Motor neuron (in vitro differentiated cells): Measurements from ENCODE around the gene TESK2. TPM values are rescaled to one million over a fixed set of nuclear protein-coding genes. Genes with fewer than 3 reads are reported as not detected.

Experiments used
- ATAC-seq, 8 experiments: fragments of 200-7000 bp; cut with Tn5 transposase; replicated peaks in 6 of 8; 2 replicates each; pipeline ENCODE4 v1.8.0; 2021; ENCODE audit warnings: mild to moderate bottlenecking in 8 of 8, moderate library complexity in 8 of 8
- H3K27ac ChIP-seq, 2 donors: fragments of 250-450 bp; sonication (Bioruptor Pico); 2 replicates each; pipeline ENCODE4 v1.9.0; 2021; ENCODE audit warnings: antibody characterized with exemption in 2 of 2, mild to moderate bottlenecking in 2 of 2, moderate library complexity in 1 of 2
- H3K4me1 ChIP-seq, 2 donors: fragments of 250-450 bp; sonication (Bioruptor Pico); replicated peaks in 1 of 2; 2 replicates each; pipeline ENCODE4 v1.6.1; 2021; ENCODE audit warnings: antibody characterized with exemption in 2 of 2, mild to moderate bottlenecking in 2 of 2, moderate library complexity in 1 of 2
- H3K4me3 ChIP-seq, 5 donors: fragments of 250-450 bp; sonication (Bioruptor Pico); 2 replicates each; pipeline ENCODE4 v1.9.0; 2021; ENCODE audit warnings: antibody characterized with exemption in 5 of 5, mild to moderate bottlenecking in 5 of 5, moderate library complexity in 4 of 5
- WGBS, 10 experiments: fragments of 450-650 bp; shearing (Covaris generic); methylation state at CpG; one replicate each; pipeline ENCODE4 v1.0.0; 2022; 5-methylcytosine and 5-hydroxymethylcytosine counted together
- in situ Hi-C, 9 experiments: fragments of 400-800 bp; cut with MboI; loops; one replicate each; pipeline ENCODE4 v1.15.0; 2021; ENCODE audit warnings: low sequenced_read_pairs in 9 of 9, low pct_unique_long_range_greater_than_20kb in 2 of 9; ENCODE audit not compliant: unreplicated experiment in 9 of 9
- total RNA-seq, 8 experiments: library from RNA; unstranded; fragments of 300-600 nt; gene quantifications; 2 replicates each; pipeline versions ENCODE4 v1.2.3 to v1.2.4, GENCODE V29; 2022

TESK2 gene
- total RNA-seq, 8 experiments from 2014 or later: 1.1 to 17.3 (median 2.0) TPM

DNA sequence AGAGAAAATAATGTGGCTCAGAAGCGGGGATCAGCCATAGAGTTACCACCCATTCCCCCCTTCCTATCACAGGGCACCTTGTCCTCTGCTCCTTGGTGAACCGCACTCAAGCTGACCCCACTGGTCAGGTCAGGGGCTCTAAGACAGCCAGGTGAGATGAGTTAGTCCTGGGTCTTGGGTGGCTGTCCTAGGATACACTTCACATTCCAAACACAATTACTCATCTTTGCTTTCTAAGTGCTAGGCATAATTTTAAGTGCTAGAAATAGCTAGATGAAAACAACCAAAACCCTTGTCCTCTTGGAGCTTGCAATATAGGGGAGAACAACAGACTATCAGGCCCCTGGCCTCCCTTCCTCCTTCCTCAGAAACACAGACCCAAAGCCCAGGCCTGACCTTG lies 142.9 kb downstream of the TESK2 start:
- H3K4me1 ChIP-seq: no peaks in the 10 kb centered on the region
- in situ Hi-C loops: loop anchor here in 1 of 9 experiments (5.0 kb wide), 1 partner anchor 144 kb away; the partner anchor contains the start of gene TESK2
- no peak overlapping the region for H3K4me3 ChIP-seq
- 90 to 100% (median 100%) methylated on average over 1 to 2 of the region's 2 CpGs; no CpG with 5 or more reads in 4 of the 10 experiments for WGBS, 10 experiments
- peak in 1 of 8 experiments; percentile 9 for ATAC-seq
- H3K27ac ChIP-seq: no peak overlapping the region

- peaks cover under 1 to 1% of the 10 kb centered on the region in 2 donors for H3K4me1 ChIP-seq
- H3K27ac ChIP-seq: no peak overlapping the region
- no peak for ATAC-seq
- in situ Hi-C loops: loop anchor here in 1 of 9 experiments (5.0 kb wide), 1 partner anchor 146 kb away; the partner anchor contains the start of gene TESK2
- 44 to 100% (median 86%) methylated on average over 1 to 2 of the region's 2 CpGs; no CpG with 5 or more reads in 5 of the 10 experiments for WGBS, 10 experiments
- H3K4me3 ChIP-seq: no peak overlapping the region
These were observed 144.5 kb downstream of the TESK2 start for GRCh38 chr1:45346473-45346872.

- in situ Hi-C loops: loop anchor here in 1 of 9 experiments (5.0 kb wide), 1 partner anchor 147 kb away; the partner anchor contains the start of gene TESK2
- no peak overlapping the region for H3K4me3 ChIP-seq
- WGBS, 10 experiments: 72 to 100% (median 92%) methylated on average over 2 to 13 of the region's 13 CpGs; no CpG with 5 or more reads in 4 of the 10 experiments
- peaks cover 8 to 9% of the 10 kb centered on the region in 2 donors for H3K4me1 ChIP-seq
- no peak overlapping the region for H3K27ac ChIP-seq
- ATAC-seq: no peak
These were observed 145.9 kb downstream of the TESK2 start for GRCh38 chr1:45345014-45345413.

GRCh38 chr1:45344499-45344898 lies 146.5 kb downstream of the TESK2 start:
- no peak for ATAC-seq
- Histone ChIP-seq H3K27ac (no peak overlapping the region), H3K4me3 (no peak overlapping the region), H3K4me1 (peaks cover 8 to 9% of the 10 kb centered on the region in 2 donors)
- in situ Hi-C loops: no loop called here
- 80 to 100% (median 100%) methylated on average over 1 to 2 of the region's 2 CpGs; no CpG with 5 or more reads in 5 of the 10 experiments for WGBS, 10 experiments

- in situ Hi-C loops: no loop called here
These were observed 150.0 kb downstream of the TESK2 start for GRCh38 chr1:45340816-45341466.

DNA sequence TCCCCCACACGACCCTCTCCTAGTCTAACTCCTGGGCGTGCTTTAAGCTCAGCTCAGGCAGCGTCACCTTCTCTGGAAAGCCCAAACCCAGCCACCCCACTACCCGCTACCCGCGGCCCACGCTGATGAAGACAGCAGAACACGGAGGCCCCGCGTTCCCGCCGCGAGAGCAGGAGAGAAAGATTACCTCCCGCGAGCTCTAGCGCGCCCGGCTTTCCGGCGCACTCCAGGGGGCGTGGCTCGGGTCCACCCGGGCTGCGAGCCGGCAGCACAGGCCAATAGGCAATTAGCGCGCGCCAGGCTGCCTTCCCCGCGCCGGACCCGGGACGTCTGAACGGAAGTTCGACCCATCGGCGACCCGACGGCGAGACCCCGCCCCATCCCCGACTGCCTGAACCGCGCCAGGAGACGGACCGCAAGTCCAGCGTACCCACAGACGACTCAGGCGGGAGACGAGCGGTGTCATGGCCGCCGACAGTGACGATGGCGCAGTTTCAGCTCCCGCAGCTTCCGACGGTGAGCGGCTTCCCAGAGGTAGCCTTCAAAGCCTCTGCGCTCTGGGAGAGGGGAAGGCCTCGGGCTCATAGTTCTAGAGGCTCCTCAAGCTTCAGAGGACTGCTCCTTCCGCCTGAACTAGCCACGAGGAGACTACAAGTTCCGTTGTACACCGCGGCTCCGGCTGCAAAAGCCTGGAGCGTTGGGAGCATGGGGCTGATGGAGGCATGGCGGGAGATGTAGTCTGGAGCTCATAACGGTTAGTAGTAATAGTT lies 151.0 kb downstream of the TESK2 start, which contains the start of the genes MUTYH and TOE1:
Gene MUTYH, minus strand, starts transcription at position 652 of the 770 bp plus-strand sequence. CDS start 5,935 bp downstream, outside the sequence.
Gene TOE1, plus strand, starts transcription at position 382 of the 770 bp plus-strand sequence. Its CDS starts 83 bp downstream, at position 465.
- peak; percentile 84 to 93 (median 92) for ATAC-seq
- peak within 1 kb of the TSS; percentile 93 for H3K27ac ChIP-seq
- peaks cover 12 to 14% of the 10 kb centered on the region in 2 donors for H3K4me1 ChIP-seq
- peak within 1 kb of the TSS; percentile 48 to 81 (median 65) for H3K4me3 ChIP-seq
- in situ Hi-C loops: no loop called here
- 0 to 3% (median 0%) methylated on average over 2 to 27 of the region's 70 CpGs; no CpG with 5 or more reads in 3 of the 10 experiments for WGBS, 10 experiments

More at GRCh38 chr1:45340816-45341466, 150.0 kb downstream of the TESK2 start:
- Histone ChIP-seq H3K27ac (peak overlapping the region; percentile 93), H3K4me1 (peaks cover 12 to 14% of the 10 kb centered on the region in 2 donors), H3K4me3 (peak overlapping the region; percentile 48 to 81 (median 65))
- ATAC-seq: peak in 3 of 8 experiments; percentile 3 to 8 (median 4)
- 0 to 22% (median 15%) methylated on average over 1 to 5 of the region's 6 CpGs; no CpG with 5 or more reads in 6 of the 10 experiments for whole genome bisulfite sequencing, 10 experiments

- no peak overlapping the region for H3K27ac ChIP-seq
- 67 to 100% (median 92%) methylated on average over 1 to 3 of the region's 3 CpGs for WGBS, 10 experiments
- ATAC-seq: no peak
- H3K4me1 ChIP-seq: peaks cover 12 to 14% of the 10 kb centered on the region in 2 donors
- in situ Hi-C loops: no loop called here
- H3K4me3 ChIP-seq: no peak overlapping the region
These were observed 153.2 kb downstream of the TESK2 start for GRCh38 chr1:45337630-45338325.

DNA sequence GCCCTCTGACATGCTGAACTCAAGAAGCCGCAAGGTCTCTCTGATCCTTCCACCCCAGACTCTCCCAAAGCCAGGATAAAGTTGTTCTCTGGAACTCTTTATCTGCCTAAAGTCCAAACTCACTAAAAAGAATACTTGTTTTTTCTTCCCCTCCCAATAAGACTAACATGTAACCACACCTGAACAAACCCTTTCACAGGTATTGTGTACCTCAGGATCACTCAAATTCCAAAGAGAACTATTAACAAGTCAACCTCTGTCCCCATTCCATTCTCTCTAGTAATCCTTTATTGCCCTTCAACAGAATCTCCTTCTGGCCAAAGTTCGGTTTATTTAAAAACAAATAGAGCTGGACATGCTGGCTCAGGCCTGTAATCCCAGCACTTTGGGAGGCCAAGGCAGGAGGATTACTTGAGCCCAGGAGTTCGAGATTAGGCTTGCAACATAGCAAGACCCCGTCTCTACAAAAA lies 155.1 kb downstream of the TESK2 start:
- WGBS, 10 experiments: 86 to 100% (median 93%) methylated on average over 2 to 4 of the region's 4 CpGs
- in situ Hi-C loops: no loop called here

DNA sequence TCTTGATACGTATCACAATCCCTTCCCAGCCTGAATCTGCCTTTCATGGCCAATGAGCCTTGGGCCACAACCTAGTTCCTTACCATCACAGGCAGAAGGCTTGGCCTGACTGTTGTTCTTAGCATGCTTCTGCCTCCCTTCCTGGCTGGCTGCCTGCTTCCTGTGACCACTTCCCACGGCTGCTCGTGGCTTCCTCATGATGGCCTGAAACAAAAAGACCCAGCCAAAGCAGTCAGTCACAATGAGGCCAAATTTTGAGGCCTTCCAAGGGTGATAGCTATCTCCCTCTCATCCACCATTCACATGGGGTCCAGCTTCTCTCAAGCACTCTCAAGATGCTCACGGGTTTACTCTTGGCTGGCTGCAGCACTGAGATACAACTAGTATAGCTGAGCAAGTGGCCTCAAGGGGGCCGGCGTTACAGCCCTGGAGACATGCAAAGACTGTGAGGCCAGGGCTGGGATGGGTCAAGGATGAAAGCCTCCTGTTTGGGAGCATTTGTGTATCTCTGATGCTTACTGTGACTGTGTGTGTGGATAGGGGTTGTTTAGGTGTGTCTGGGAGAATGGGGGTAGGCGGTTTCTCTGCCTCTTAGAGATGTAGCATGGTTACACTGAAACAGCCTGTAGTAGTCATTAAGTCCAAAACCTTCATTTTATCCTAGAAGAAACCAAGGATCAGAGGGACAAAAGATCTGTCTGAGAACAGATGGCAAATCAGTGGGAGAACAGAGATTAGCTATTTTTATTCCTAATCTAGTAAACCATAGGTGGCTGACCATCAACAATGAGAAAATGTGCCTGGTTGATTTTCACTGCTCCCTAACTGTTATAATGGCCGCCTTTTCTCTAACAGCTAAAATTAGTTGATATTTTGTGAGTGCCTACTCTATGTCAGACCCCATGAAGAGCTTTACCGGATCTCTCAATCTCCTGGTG lies 156.4 kb downstream of the TESK2 start:
- in situ Hi-C loops: no loop called here
- H3K4me1 ChIP-seq: peaks cover 5 to 6% of the 10 kb centered on the region in 2 donors
- no peak for ATAC-seq
- 63 to 100% (median 87%) methylated on average over 1 to 9 of the region's 9 CpGs; no CpG with 5 or more reads in 2 of the 10 experiments for WGBS, 10 experiments
- no peak overlapping the region for H3K27ac ChIP-seq
- no peak overlapping the region for H3K4me3 ChIP-seq

More for the DNA sequence above, 155.1 kb downstream of the TESK2 start:
- ATAC-seq: no peak
- H3K4me3 ChIP-seq: no peak overlapping the region
- peaks cover 5 to 7% of the 10 kb centered on the region in 2 donors for H3K4me1 ChIP-seq
- H3K27ac ChIP-seq: no peak overlapping the region

DNA sequence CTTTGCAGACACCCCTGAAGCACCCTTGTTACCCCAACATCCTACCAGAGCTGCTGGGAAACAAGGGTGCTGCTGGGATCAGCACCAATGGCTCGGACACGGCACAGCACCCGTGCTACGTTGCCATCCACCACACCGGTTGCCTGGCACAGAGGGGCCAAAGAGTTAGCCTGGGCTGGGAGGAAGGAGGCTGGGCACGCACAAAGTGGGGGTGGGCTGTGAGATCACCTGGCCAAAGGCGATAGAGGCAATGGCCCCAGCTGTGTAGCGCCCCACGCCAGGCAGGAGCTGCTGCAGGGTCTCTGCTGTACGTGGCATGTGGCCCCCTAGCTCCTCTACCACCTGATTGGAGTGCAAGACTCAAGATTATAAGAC lies 158.6 kb downstream of the TESK2 start:
- in situ Hi-C loops: no loop called here
- Histone ChIP-seq H3K4me3 (no peak overlapping the region), H3K4me1 (peaks cover 23 to 24% of the 10 kb centered on the region in 2 donors), H3K27ac (no peak overlapping the region)
- WGBS, 10 experiments: 100% methylated on average over 1 to 4 of the region's 10 CpGs; no CpG with 5 or more reads in 7 of the 10 experiments
- no peak for ATAC-seq

DNA sequence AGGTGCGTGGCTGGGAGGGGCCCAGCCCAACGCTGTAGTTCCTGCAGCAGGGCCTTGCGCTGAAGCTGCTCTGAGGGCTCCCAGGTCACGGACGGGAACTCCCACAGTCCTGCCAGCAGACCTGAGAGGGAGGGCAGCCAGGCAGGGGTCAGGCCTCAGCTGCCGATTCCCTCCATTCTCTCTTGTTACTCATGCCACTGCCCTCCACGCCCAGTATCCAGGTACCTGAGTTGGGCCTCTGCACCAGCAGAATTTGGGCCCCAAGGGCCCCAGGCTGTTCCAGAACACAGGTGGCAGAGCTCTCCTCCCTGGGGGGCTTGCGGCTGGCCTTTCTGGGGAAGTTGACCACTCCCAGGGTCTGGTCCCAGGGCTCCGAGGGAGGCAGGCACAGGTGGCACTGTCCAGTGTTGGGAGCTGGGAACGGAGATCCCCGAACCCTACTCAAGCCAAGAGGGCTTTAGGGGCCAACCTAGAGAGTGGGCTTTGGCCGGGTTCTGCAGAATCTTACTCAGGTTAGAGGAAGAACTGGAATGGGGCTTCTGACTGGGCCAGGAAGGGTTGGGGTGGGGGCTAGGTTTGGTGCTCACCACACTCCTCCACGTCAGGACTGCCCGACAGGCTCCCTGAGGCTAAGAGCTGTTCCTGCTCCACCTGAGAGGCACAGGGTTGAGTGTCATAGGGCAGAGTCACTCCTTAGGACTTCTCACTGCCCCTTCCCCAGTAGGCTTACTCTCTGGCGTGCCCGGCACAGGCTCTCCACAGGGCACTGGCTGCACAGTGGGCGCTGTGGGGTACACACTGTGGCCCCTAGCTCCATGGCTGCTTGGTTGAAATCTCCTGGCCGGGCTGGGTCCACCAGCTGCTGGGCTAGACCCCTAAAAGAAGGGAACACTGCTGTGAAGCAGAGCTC lies 159.3 kb downstream of the TESK2 start:
- Histone ChIP-seq H3K4me1 (peaks cover 23 to 27% of the 10 kb centered on the region in 2 donors), H3K27ac (no peak overlapping the region), H3K4me3 (no peak overlapping the region)
- WGBS, 10 experiments: 93 to 100% (median 96%) methylated on average over 1 to 8 of the region's 18 CpGs; no CpG with 5 or more reads in 4 of the 10 experiments
- in situ Hi-C loops: no loop called here
- no peak for ATAC-seq
